GM10266 (cell line): ENCODE results near the gene FRMD4A.

Experiments
- DNase-seq: peaks from one replicate; pipeline ENCODE4 v3.0.0; 2012; ENCODE audit errors: extremely low spot score
- CTCF ChIP-seq: IDR thresholded peaks from 2 replicates; pipeline ENCODE4 v1.5.1; 2012; ENCODE audit warnings: mild to moderate bottlenecking, low read depth; ENCODE audit not compliant: control insufficient read depth, insufficient read depth; ENCODE audit errors: missing control alignments

Gene FRMD4A

DNA sequence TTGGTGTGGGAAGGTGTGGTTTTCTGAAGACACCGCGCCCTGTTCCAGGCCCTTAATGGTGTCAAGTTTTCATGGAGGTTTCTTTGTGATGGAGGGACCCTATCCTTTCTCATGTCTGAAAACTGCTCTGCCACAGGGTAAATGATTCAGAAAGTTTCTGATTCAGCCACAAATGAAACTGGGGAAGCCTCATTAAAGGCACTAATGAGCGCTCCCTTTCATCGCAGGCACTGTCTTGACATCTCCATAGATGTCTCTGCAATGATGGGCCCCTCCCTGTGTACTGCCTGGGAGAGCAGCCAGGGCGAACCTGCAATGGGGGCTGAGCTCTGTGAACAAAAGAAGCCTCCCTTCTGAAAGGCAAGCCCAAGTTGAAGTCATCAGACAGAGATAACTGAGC lies 388.7 kb downstream of the FRMD4A start:
- no peak for DNase-seq
- no peak for TF ChIP-seq CTCF

DNA sequence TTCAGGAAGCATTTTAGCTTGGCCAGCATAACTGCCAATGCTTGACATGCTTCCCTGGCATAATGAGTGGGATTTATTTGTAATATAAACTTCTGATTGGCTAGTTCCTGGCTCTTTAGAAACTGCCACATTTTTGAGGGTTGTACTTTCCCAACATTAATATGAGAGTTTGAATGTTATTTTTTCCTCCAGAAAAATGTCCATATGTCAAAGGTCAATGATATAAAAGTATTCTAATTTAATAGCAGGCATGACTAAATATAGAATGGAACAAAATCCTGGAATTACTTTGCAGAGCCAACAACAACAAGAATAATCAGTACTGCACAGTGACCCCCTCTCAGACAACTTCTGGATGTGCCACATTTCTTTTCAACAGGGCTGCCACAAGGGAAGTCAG lies 391.3 kb downstream of the FRMD4A start:
- no peak for TF ChIP-seq CTCF
- DNase-seq = no peak

DNA sequence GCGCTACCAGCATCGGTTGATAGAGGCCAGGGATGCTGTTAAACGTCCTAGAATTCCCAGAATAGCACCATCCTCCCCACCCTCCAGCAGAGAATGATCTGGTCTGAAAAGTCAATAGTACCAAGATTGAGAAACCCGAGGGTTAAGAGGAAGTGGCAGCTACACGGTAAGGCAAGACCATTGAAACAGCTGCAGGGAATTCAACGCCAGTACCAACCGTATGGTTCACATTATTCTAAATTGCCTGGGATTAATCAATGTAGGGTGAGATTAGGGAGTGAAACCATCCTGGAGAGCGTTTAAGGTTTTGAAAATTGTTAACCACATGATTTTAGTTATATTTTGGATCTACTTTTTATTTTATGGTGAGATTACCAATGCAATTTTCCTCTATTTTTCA lies 391.8 kb downstream of the FRMD4A start:
- TF ChIP-seq CTCF = no peak
- DNase-seq = no peak

DNA sequence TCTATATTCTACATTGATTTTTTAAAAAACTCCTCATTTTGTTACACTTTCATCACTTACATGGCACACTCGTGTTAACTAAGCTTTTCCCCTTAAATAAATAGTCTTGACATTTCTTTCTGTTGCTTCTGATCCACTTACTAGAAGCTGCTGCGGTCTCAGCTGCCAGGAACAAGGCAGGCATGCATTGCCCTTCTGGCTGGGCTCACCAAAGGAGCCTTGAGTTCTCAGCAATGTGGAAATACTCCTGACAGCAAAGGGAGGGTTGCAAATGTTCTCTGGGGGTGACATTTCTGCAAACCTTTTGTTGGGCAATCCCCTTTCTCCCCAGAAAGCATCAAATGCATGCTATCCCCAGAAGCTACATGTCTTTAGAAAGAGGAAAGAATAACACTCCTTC lies 393.9 kb downstream of the FRMD4A start:
- DNase-seq = no peak
- TF ChIP-seq CTCF = no peak

- TF ChIP-seq CTCF = no peak
- DNase-seq = no peak
Measured at GRCh38 chr10:13930120-13930519, 400.6 kb downstream of the FRMD4A start.

- DNase-seq = no peak
- no peak for TF ChIP-seq CTCF
Measured at GRCh38 chr10:13928451-13928850, 402.3 kb downstream of the FRMD4A start.

GRCh38 chr10:13925971-13926780 lies 404.5 kb downstream of the FRMD4A start:
- no peak for DNase-seq
- TF ChIP-seq CTCF = no peak
